GM18873 (cell line): ENCODE results near the gene ELK1.
"Not testable (repeated sequence)": the region's sequence is repeated elsewhere in the genome, so short reads cannot be mapped to it uniquely, and the experiment has no call there.

Source experiments
- ATAC-seq: cut with Tn5 transposase; IDR thresholded peaks from one replicate; pipeline ENCODE4 v1.9.1; 2021; ENCODE audit warnings: mild to moderate bottlenecking, moderate library complexity, moderate number of reproducible peaks; ENCODE audit not compliant: unreplicated experiment, low FRiP score

ELK1 gene

DNA sequence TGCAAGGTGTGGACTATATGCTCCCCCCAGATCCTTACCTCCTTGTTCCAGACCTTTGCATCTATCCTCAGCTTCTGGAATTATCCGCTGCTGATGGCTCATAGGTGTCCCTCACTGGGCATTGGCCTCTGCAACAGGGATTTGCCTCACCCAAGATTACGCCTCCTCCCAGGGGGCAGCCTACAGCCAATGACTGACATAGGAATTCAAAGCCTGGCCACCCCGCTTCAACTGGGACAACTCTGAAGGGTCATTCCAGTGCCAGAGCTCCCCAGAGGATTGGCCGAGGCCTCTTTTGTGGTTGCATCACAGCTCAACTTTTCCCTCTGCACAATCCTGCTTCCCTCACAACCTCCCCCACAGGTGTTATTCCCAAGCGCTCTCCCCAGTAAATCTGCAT is 35.7 kb downstream of the ELK1 start:
- ATAC-seq: no peak

GRCh38 chrX:47613082-47613481 is 37.3 kb downstream of the ELK1 start:
- no peak for ATAC-seq

DNA sequence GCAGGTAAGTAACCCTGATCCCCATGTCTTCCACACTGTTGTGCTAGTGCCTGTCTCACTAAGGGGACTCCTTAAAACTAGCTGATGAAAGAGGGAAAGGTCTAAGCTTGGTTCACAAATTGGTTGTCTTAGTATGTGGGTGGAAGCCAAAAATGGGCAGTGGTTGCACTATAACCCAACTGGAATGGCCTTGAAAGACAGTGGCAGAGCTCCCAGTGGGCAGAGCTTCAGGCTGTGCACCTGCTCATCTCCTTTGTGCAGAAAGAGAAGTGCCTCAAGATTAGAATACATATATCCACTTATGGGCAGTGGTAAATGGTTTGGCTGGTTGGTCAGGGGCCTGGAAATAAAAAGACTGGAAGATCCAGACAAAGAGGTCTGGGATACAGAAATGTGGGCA is 37.9 kb downstream of the ELK1 start:
- ATAC-seq: no peak

GRCh38 chrX:47611926-47612325 is 38.4 kb downstream of the ELK1 start:
- no peak for ATAC-seq

GRCh38 chrX:47611489-47611888 is 38.9 kb downstream of the ELK1 start:
- ATAC-seq: no peak

DNA sequence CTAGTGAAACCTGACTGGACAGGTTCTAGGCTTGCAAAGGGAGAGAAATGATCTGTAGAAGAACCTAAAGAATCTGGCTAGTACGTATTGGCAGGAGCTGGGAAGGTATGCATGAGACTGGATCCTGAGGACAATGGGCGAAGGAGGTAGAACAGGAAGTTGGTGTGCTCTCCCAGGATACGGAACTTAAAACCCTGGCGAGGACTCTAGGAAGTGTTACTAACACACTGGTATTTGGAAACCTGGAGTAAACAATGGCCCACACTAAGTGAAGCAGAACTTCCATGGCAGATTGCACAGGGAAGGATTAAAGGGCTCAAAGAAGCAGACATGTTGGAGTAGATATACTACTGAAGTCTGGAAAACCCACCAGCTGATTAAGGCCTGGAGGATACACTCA is 39.9 kb downstream of the ELK1 start:
- no peak for ATAC-seq

- no peak for ATAC-seq
These were observed 42.1 kb downstream of the ELK1 start for GRCh38 chrX:47608130-47608810.

DNA sequence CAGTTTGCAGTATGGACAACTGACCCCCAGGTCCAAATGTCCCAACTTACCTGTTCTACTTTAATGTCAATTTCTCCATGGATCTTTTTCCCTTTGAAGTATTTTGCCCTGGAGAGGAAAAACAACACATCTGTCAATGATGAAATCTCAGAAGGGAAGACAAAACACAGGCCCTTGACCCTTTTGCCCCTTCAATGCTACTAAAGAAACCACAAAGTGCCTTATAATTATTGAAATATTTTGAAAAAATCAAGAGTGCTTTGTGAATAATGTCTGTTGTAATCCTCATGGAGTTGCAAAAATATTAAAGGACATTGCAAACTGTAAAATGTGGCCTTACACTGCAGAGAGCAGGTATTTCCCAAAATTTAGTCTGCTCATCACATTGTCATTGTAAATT is 43.3 kb downstream of the ELK1 start:
- ATAC-seq: no peak

GRCh38 chrX:47605024-47605423 is 45.3 kb downstream of the ELK1 start:
- ATAC-seq: no peak

DNA sequence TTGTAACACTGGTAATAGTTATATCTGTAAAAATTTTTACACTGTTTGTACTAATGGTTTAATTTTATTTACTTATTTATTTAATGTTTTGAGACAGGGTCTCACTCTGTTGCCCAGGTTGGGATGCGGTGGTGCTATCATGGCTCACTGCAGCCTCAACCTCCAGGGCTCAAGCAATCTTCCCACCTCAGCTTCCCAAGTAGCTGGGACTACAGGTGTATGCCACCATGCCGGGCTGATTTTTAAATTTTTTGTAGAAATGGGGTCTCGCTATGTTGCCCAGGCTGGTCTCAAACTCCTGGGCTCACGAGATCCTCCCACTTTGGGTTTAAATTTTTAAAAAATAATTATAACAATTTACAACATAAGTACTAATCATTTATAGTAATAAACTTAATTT is 47.2 kb downstream of the ELK1 start:
- ATAC-seq: not testable (repeated sequence)

GRCh38 chrX:47597222-47597621 is 53.1 kb downstream of the ELK1 start:
- ATAC-seq: no peak

DNA sequence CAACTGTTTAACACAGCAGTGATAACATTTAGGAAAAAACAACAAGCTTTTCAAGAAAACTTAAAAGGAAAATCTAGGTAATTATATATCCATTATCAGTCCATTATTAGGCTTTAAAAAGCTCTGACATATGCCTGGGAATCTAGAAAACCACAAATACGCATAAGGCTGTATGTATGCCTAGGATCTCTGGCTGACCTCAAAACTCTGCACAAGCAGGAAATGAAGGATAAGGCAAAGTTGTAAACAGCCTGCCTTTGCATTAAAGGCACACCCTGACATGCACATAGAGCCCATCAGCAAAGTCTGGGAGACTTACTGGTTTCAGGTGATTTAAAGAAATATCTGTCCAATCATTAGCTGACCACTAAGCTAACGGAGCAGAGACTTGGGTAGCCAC is 54.1 kb downstream of the ELK1 start:
- ATAC-seq: no peak

GRCh38 chrX:47595716-47596251 is 54.6 kb downstream of the ELK1 start:
- ATAC-seq: no peak

DNA sequence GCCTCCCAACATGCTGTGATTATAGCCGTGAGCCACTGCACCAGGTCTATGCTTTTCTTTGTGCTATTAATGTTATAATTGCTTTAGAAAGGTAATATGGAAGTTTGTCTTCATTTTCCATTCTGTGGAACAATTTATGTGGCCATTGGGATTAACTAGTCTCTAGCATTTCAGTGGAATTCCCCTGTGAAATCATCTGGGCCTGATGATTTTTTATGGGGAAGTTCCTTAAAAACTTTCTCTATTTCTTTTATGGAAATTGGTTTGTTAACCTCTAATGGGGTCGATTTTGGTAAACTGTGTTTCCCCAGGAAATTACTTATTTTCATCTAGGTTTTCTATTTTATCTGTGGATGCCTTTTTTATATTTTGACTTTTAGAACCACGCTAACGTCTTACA is 56.8 kb downstream of the ELK1 start:
- no peak for ATAC-seq

- no peak for ATAC-seq
These were observed 59.4 kb downstream of the ELK1 start for GRCh38 chrX:47590984-47591383.

- no peak for ATAC-seq
These were observed 62.2 kb downstream of the ELK1 start for GRCh38 chrX:47587906-47588735.

GRCh38 chrX:47587091-47587891 is 63.1 kb downstream of the ELK1 start:
- ATAC-seq: no peak

- ATAC-seq: no peak
These were observed 64.1 kb downstream of the ELK1 start for GRCh38 chrX:47586043-47586787.
